ENCODE measurements around the gene SFI1.
"Not testable (repeated sequence)": the region's sequence is repeated elsewhere in the genome, so short reads cannot be mapped to it uniquely, and the experiment has no call there.

The SFI1 gene

GRCh38 chr22:31637891-31638618, 141.7 kb downstream of the SFI1 start:
- no peak for DNase-seq (ENCODE audit: low spot score)

DNA sequence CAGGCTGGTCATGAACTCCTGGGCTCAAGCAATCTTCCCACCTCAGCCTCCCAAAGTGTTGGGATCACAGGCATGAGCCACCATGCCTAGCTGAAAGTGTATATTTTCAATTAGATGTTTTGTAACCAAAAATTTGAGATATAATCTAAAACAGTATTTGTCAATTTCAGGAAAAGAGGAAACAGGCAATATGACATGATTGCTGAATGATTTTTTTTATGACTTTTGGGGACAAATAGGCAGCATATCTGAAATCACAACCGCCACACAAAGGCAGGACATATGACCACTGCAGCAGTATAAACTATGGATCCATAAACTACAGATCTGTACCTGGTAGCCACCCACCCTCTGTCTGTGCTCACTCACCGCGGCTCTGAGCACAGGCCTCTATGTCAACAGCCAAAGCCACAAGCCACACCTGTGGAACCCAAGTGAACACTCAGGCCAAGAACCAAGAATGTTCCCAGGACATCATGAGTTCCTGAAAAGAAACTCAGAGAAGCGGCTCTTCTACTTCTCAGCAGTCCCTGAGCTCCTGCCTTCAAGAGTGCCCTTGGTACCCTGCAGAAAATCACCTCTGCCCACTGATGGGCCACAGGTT, 143.2 kb downstream of the SFI1 start:
- DNase-seq (ENCODE audit: low spot score): no peak

DNA sequence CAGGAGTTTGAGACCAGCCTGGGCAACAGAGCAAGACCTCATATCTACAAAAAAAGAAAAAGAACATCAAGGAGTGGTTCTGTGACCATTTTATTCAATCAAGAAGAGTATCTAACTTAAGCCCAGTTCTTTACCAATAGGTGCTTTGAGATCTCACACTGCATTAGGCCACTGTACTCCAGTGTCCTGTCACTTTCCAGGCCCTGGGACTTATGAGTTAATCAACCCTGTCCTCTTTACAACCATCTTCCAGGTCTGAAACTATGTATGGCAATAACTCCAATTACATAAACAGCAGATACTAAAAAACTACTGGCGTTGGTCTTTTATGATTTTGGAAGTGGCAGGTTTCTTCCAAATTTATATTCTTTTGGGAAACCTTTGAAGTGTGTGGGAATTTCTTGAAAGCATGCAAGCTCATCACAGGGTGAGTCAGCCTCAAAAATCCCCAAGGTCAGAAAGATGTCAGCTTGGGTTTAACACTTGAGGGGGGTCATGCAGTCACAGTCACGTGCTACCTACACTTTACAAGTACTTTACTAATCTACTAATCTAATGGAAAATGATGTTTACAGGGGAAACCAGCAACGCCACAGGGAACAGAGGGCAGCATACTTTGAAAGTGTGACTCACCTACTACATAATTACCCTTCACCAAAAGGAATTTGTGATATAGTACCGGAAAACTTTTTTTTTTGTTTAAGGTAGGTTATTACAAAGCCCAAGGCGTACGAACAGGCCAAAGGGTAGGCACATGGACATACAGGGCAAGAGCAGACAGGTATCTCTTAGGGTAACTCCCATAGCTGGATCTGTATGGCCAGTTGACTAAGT, 150.1 kb downstream of the SFI1 start:
- no peak for DNase-seq (ENCODE audit: low spot score)

- DNase-seq (ENCODE audit: low spot score): no peak
Measured at GRCh38 chr22:31647066-31647465, 150.7 kb downstream of the SFI1 start.

GRCh38 chr22:31647523-31648320, 151.4 kb downstream of the SFI1 start:
- DNase-seq (ENCODE audit: low spot score): no peak

- no peak for DNase-seq (ENCODE audit: low spot score)
Measured at GRCh38 chr22:31650391-31650790, 154.1 kb downstream of the SFI1 start.

DNA sequence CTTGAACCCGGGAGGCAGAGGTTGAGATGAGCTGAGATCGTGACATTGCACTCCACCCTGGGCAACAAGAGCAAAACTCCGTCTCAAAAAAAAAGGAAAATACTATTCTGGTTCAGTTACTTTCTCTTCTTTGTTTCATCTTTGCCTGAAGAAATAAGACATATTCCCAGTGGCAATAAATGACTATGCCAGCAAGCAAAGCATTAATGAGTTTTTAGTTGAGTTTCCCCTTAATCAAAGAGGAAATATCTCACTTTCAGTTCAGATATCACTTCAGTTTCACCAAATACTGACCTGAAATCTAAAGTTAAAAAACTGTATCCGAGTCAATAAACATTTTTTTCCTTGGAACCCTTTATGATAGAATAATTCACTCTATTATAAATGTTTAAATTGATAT, 155.3 kb downstream of the SFI1 start:
- DNase-seq (ENCODE audit: low spot score): no peak

DNA sequence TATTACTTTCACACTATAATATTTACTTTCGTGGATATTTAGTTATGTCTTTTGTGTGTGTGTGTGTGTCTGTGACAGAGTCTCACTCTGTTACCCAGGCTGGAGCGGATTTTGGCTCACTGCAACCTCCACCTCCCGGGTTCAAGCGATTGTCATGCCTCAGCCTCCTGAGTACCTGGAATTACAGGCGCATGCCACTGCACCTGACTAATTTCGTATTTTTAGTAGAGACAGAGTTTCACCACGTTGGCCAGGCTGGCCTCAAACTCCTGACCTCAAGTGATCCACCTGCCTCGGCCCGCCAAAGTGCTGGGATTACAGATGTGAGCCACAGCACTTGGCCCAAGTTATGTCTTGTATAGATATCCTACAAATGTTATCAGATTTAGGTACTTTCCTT, 155.8 kb downstream of the SFI1 start:
- DNase-seq (ENCODE audit: low spot score): no peak

DNA sequence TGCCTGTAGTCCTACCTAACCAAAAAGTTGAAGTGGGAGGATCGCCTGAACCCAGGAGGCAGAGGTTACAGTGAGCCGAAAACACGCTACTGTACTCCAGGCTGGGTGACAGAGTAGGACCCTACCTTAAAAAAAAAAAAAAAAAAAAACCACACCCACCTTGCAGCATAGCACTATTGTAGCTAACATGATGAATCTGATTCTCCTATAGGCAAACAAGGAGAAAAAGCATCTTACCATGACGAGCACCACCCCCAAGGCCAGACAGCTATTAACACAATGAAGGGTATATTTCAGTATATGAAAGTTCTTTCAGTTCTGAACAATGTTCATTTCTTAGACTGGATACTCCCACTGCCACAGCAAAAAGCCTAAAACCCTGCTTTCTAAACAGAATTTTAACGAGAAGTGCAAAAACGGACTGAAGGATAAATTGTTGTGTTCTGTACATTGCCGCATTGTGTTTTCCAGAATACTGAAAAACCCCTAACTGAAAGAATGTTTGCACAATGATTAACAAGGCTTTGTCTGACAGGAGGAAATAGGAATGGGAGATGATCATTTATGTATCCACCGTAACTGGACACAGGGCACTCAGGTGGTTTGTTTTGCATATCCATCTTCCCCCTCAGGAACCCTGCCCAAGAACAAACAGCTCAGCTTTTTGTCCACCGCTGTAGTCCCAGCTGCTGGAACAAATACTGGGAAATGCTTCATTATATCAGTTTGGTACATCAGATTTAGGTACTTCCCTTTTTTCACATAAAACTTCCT, 156.8 kb downstream of the SFI1 start:
- DNase-seq (ENCODE audit: low spot score): no peak

- DNase-seq (ENCODE audit: low spot score): no peak
Measured at GRCh38 chr22:31653944-31654343, 157.6 kb downstream of the SFI1 start.

GRCh38 chr22:31654408-31654807, 158.1 kb downstream of the SFI1 start:
- no peak for DNase-seq (ENCODE audit: low spot score)

DNA sequence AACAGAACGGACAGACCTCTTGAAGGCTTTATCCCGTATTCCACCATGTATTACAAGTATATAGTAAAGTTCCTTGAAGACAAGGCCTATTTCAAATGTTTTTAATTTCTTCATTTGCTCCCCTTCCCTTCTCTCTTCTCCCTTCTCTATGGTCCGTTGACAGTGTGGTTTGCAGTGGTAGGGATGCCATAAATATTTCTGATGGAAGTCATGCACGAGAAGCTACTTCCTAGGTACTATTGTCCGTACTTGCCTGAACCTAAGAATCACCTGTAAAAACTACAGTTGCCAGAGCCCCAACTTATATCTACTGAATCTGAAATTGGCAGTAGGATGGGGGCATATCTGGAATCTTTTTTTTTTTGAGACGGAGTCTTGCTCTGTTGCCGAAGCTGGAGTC, 162.9 kb downstream of the SFI1 start:
- DNase-seq (ENCODE audit: low spot score): no peak

DNA sequence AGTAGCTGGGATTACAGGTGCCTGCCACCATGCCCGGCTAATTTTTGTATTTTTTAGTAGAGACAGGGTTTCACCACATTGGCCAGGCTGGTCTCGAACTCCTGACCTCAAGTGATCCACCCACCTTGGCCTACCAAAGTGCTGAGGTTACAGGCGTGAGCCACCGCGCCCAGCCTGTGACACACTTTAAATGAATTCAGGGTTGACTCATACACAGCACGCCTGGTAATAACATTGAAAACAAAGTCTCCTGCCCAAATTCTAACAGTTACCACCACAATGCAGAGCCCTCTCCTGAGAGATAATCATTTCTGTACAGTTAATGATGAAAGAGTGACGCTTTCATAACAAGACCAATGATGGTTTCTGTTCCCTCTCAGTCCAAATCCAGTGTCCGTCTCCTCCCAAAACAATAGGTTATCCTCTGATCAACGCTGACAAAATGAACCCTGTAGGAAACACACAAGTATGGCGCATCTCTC, 164.6 kb downstream of the SFI1 start:
- not testable (repeated sequence) for DNase-seq (ENCODE audit: low spot score)

GRCh38 chr22:31661851-31662667, 165.7 kb downstream of the SFI1 start, which contains the start of gene PISD:
TSS of gene PISD (minus strand) at chr22:31662215. CDS start at chr22:31662208, 7 bp downstream.
- peak; percentile 97 for DNase-seq (ENCODE audit: low spot score)

GRCh38 chr22:31662668-31663037, 166.3 kb downstream of the SFI1 start:
- DNase-seq (ENCODE audit: low spot score): no peak
